Erythroblast (primary cell): Measurements from ENCODE around the gene RAB11FIP3.
A peak's percentile ranks its signal among the peaks of the same experiment; 100 is the strongest.
"Not testable (repeated sequence)": the region's sequence is repeated elsewhere in the genome, so short reads cannot be mapped to it uniquely, and the experiment has no call there.

Experiments used
- DNase-seq, 2 experiments: peaks; one replicate each; lab custom pipeline; 2025; lab: John Stamatoyannopoulos, UW
- GATA1 ChIP-seq: IDR thresholded peaks from 2 replicates; pipeline ENCODE4 v1.6.1; 2011; ENCODE audit warnings: low read depth, mild to moderate bottlenecking, control low read depth, low read length, moderate library complexity
- POLR2A ChIP-seq: IDR thresholded peaks from 2 replicates; pipeline ENCODE4 v1.6.1; 2011; ENCODE audit warnings: mild to moderate bottlenecking, low read length

Gene RAB11FIP3, protein sequence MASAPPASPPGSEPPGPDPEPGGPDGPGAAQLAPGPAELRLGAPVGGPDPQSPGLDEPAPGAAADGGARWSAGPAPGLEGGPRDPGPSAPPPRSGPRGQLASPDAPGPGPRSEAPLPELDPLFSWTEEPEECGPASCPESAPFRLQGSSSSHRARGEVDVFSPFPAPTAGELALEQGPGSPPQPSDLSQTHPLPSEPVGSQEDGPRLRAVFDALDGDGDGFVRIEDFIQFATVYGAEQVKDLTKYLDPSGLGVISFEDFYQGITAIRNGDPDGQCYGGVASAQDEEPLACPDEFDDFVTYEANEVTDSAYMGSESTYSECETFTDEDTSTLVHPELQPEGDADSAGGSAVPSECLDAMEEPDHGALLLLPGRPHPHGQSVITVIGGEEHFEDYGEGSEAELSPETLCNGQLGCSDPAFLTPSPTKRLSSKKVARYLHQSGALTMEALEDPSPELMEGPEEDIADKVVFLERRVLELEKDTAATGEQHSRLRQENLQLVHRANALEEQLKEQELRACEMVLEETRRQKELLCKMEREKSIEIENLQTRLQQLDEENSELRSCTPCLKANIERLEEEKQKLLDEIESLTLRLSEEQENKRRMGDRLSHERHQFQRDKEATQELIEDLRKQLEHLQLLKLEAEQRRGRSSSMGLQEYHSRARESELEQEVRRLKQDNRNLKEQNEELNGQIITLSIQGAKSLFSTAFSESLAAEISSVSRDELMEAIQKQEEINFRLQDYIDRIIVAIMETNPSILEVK

DNA sequence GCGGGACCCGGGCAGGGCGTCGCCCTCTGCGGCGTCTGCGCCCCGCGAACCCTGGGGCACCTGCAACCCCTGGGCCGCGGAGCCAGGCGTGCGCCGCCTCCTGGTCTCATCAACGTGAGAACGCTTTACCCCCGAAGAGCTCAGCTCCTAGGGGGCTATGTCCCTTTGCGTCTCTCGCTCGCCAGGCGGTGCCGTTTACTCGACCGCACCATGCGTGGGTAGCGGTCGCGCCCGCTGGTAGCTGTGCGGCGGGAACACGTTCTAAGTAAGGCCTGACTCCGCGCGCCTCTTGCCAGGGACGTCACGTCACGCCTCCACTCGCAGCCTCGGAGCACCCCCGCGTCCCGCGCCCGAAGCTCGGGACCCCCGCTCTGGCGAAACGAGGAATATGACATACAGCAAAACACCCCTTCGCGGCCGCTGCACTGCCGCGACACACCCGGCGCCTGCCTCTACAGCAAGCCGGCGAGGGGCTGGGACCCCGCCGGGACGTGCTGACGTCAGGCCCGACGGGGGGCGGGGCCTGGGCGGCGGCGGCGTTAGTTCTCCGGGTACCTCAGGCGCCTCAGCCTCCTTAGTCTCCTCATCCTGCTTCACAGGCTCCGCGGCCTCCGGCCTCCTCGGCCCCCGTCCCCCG, at the start of gene RAB11FIP3:
Gene RAB11FIP3, plus strand, starts transcription at position 568 of the 637 bp plus-strand sequence. CDS start 358 bp downstream, outside the sequence.
- peak; percentile 86 to 90 for DNase-seq
- TF ChIP-seq POLR2A (peak; percentile 73), GATA1 (no peak)

DNA sequence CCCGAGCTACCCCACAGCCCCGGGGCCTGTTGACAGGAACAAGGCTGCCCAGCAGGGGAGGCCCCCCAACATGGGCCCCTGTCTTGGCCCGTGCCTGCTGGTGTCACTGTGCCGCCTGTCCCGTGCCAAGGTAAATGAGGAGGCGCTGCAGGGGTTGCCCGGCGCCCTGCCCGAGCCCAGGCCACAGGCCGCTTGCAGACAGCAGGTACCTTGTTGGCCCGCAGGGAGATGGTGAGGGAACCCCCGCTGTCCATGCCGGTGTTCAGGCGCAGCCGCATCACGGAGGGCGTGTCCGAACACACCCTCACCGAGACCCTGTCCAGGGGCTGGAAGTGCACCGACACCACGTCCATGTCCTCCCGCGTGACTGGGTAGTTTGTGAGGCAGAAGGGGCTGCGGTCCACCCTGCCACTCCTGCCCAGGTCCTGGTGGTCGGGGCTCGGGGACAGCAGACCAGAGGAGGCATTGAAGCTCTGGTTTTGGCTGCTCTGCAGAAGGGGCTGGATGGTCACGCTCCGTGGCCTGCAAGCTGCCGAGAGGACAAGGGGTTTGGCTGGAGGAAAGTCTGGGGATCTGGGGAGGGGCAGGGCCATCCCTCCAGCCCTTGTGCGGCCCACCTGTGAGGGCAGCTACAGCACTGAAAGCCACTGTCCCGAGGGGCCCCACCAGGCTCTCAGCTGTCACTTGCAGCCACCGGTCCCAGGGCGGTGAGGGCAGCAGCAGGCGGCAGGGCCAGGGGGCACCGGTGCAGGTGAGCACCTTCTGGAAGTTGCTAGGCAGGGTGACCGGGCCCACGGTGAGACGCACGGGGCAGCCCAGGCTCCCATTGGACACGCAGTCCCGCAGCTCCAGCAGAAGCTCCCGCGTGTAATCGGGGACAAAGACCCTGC, 49.3 kb upstream of the RAB11FIP3 start:
- TF ChIP-seq POLR2A (no peak), GATA1 (no peak)
- DNase-seq = no peak

DNA sequence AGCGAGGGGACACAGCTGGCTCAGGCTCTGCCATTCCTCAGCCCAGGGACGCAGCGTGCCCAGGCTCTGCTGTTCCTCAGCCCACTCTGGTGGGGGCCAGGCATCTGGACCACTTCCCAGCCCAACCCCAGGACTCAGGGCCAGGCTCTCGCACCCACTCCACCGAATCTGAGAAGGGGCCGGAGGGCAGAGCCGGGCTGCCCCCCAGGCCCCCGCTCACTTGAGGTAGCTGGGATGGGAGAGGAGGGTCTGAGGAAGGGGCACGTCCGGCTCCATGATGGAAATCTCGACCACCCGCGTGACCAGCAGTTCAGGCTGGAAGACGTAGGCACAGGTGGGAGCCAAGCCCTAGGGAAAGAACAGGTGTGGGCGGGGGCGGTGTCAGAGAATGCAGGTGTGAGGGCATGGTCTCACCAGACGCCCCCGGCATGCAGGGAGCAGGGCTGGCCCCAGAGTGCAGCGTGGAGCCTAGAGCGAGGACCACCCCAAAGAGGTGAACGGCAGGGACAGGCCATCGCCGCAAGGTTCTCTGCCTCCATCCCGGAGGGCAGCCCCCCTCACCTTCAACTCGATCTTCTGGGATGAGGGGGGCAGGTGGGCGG, 48.5 kb upstream of the RAB11FIP3 start:
- TF ChIP-seq GATA1 = no peak
- no peak for TF ChIP-seq POLR2A
- no peak for DNase-seq

DNA sequence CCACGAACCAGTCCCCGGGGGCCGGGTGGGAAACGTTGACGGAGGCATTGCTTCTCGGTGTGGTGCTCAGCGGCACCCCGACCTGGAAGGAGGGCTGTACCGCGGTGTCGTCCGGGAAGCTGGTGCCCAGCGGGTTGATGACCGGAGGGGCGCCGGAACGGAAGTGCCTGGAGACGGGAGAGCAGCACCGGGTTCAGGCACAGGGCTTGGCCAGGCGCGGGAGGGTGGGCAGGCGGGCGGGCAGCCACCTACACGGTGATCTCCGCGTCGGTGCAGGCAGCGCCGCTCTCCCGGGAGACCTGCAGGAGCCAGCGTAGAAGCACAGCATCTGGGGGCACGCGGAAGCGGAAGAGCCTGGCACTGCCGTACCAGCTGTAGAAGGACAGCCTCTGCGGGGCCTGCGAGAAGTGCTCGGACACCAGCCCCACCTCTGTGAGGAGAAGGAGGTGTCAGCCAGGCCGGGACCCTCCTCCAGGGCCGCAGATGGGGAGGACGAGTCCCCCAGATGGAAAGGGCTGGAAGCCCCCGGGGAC, 48.0 kb upstream of the RAB11FIP3 start:
- TF ChIP-seq GATA1 = no peak
- no peak for TF ChIP-seq POLR2A
- no peak for DNase-seq

DNA sequence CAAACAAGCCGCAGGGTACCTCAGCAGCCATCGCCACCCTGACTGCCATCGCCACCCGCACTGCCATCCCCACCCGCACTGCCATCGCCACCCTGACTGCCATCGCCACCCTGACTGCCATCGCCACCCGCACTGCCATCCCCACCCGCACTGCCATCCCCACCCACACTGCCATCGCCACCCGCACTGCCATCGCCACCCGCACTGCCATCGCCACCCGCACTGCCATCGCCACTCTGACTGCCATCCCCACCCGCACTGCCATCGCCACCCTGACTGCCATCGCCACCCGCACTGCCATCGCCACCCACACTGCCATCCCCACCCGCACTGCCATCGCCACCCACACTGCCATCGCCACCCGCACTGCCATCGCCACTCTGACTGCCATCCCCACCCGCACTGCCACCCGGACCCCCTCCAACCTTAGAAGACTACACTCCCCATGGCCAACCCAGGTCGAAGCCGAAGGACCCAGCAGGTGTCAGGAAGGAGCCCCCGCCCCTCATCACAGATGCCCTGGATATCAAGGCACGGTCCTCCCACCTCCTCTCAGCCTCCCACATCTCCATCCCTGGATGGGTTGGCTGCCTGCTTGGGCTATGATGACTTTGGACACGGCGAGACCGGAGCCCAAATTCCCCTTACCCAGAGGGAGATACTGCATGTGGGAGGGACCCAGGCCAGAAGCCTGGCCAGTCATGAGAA, 47.2 kb upstream of the RAB11FIP3 start:
- not testable (repeated sequence) for DNase-seq

DNA sequence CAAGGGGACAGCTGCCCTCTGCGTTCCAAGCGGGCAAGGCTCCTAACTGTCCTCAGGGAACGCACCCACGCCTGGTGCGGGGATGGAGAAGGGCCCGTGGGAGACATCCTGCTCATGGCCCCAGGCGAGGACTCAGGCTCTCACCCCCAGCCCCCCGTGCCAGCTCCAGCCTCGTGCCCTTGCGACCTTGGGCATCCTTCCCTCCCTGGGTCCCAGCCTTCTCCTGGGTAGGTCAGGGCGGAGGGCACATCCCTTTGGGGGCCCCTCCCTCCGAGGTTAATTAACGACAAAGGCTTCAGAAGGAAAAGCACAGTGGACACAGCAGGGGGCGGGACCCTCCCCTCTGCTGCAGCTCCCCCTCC, 46.6 kb upstream of the RAB11FIP3 start:
- DNase-seq = no peak
- TF ChIP-seq GATA1 = no peak
- no peak for TF ChIP-seq POLR2A

DNA sequence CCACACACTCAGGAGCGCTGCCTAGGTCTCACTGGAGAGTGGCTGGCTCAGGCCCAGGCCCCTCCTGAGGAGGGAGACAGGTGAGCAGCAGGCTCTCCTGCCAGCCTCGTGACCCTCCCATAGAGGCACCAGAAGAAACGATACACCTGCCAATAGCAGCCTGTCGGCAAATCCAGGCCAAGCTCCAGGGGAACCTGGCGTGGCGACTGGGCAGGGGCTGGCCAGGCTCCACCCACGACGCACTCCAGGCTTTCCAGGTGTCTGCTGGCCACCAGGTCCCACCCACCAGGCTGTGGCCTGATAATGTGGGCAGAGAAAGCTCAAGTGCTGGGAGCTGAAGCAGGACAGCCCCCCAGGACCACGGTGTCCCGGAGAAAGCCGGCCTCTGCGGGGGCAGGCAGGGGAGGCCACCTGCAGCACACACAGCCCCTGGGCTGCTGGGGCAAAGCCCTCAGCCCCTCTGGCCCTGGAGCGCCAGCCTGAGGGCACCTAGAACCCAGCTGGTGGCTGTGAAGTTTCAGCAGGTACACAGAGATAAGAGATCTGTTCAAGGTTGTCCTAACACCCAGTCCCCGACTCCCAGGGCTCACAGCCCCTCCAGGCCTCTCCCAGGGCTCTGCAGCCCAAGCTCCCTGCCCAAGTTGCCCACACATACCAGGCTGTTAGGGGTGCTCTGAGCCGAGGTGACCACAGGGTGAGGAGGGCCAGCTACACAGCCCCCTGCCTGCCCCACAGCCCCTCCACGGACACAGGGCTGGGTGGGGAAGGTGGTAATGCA, 46.1 kb upstream of the RAB11FIP3 start:
- TF ChIP-seq POLR2A (no peak), GATA1 (no peak)

DNA sequence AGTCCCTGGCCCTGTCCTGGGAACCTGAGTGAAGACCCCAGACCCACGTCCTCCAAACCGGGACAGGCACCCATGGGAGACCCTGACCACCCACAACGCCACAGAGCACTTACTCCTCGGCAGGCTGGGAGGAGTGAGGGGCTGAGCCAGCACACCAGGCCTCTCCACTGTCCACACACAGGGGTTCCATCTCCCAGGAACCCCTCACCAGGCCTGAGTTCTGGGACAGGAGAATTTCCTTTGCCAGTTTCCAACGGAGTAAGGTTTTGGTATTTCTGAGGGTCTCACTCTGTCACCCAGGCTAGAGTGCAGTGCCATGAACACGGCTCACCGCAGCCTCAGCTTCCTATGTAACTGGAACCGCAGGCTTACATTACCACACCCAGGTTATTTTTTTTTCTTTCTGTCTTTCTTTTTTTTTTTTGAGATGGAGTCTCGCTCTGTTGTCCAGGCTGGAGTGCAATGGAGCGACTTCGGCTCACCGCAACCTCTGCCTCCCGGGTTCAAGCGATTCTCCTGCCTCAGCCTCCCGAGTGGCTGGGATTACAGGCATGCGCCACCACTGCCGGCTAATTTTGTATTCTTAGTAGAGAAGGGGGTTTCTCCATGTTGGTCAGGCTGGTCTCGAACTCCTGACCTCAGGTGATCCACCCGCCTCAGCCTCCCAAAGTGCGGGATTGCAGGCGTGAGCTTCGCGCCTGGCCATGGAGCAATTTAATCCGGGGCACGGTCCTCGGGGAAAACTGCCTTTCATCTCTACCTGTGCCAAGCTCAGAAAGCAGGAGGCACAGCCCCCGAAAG, 45.3 kb upstream of the RAB11FIP3 start:
- no peak for DNase-seq

More for the DNA sequence above, 46.1 kb upstream of the RAB11FIP3 start:
- DNase-seq = no peak

DNA sequence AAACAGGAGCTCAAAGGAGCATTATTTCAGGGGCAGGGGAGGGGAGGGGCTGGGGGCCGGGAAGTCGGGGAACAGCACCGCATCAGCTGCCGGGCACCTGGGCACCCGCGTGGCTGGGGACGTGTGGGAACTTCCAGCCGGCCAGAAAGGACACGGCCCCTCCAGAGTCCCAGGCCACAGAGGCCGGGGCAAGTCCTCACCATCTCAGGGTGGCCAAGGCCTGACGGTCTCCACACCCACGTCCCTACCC, 44.8 kb upstream of the RAB11FIP3 start:
- DNase-seq = no peak

More for the DNA sequence above, 45.3 kb upstream of the RAB11FIP3 start:
- no peak for TF ChIP-seq POLR2A
- TF ChIP-seq GATA1 = no peak

DNA sequence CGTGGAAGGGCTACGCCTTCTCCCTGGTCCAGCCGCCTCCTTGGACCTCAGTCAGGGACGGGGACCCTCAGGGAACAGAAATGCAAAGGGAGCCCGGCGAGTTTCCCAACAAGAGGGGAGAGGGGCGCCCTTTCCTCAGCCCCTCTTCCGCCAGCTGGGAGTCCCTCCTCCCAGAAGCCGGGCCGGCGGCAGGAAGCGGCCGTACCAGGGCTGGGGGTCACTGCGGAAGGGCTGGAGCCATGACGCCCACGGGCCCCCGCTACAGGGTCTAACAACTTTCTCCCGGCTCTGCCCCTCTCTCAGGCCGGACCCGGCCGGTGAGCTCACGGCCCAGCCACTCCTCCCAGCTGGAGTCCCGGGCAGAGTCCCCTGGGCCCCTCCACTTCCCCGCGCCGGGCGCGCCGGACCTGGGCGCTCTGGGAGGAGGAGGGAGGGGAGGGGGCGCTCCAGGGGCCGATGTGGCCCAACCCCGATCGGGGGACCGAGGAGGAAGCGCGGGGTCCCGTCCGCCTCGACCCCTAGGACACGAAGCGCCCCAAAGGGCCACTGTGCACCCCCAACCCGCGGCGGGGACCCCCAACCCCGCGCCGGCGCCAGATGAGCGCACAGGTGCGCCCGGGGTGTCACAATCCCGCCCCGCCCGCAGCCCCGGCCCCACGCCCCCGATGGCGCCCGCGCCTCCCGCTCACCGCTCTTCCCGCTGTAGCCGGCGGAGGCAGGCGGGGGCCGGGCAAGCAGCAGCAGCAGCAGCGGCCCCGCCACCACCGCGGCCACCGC, 44.2 kb upstream of the RAB11FIP3 start:
- no peak for TF ChIP-seq POLR2A
- no peak for TF ChIP-seq GATA1
- DNase-seq = peak in 1 of 2 experiments; percentile 54

More for the DNA sequence above, 44.8 kb upstream of the RAB11FIP3 start:
- no peak for TF ChIP-seq GATA1
- no peak for TF ChIP-seq POLR2A
